HepG2 (cell line): ENCODE results near the gene RPL36AL. TPM values are rescaled to one million over a fixed set of nuclear protein-coding genes. Genes with fewer than 3 reads are reported as not detected.

ENCODE experiments used
- ARID4A ChIP-seq: sonication (generic); formaldehyde crosslinking; IDR thresholded peaks from 2 replicates; pipeline ENCODE4 v1.5.0; 2020; ENCODE audit warnings: mild to moderate bottlenecking, missing genetic modification reagents, borderline replicate concordance
- CREB1 ChIP-seq, 2 experiments: fragments of 450-650 bp in 1 of 2; IDR thresholded peaks; 2 replicates each; pipeline ENCODE4 v1.6.1; 2016 to 2017; ENCODE audit warnings: control low read depth in 1 of 2, mild to moderate bottlenecking in 1 of 2, missing compliant biosample characterization in 1 of 2, missing genetic modification characterization in 1 of 2
- MED1 ChIP-seq: sonication (generic); formaldehyde crosslinking; IDR thresholded peaks from 2 replicates; pipeline ENCODE4 v1.4.0; 2020; ENCODE audit warnings: missing genetic modification reagents
- NCOA5 ChIP-seq: sonication (generic); formaldehyde crosslinking; IDR thresholded peaks from 2 replicates; pipeline ENCODE4 v1.4.0; 2020; ENCODE audit warnings: missing genetic modification reagents
- SMARCE1 ChIP-seq: fragments of 450-650 bp; IDR thresholded peaks from 2 replicates; pipeline ENCODE4 v1.6.1; 2017; ENCODE audit warnings: borderline replicate concordance
- SRF ChIP-seq: IDR thresholded peaks from 2 replicates; pipeline ENCODE4 v1.6.1; 2011; ENCODE audit warnings: mild to moderate bottlenecking, low read depth, low read length, moderate library complexity
- ZBTB21 ChIP-seq: sonication (generic); formaldehyde crosslinking; IDR thresholded peaks from 2 replicates; pipeline ENCODE4 v1.4.0; 2020; ENCODE audit warnings: missing genetic modification reagents
- ZNF121 ChIP-seq: sonication (generic); formaldehyde crosslinking; IDR thresholded peaks from 2 replicates; pipeline ENCODE4 v1.5.0; 2020; ENCODE audit warnings: mild to moderate bottlenecking, missing genetic modification reagents
- polyA plus RNA-seq, 8 experiments: library from polyadenylated mRNA; depleted of rRNA in 3 of 8; stranded (reverse) in 7 of 8; unstranded in 1 of 8; fragments of >200 nt; fragmentation: Illumina TruSeq in 4 of 8; extraction: Trizol in 4 of 8; gene quantifications; 2 replicates each; pipeline versions ENCODE4 v1.2.1 to v1.2.3, GENCODE V29; 2011 to 2016; ENCODE audit warnings: low read depth in 4 of 8, missing spikeins in 1 of 8, mixed read lengths in 1 of 8; ENCODE audit not compliant: insufficient read depth in 1 of 8
- total RNA-seq, 5 experiments: library from RNA; depleted of rRNA; stranded (reverse); fragments of >200 nt; fragmentation: Illumina TruSeq; extraction: Trizol; gene quantifications; 2 replicates each; pipeline ENCODE4 v1.2.3, GENCODE V29; 2016; ENCODE audit warnings: low read depth in 1 of 5
- TF ChIP-seq, protein P1 (sequence below): sonication (generic); formaldehyde crosslinking; IDR thresholded peaks from 2 replicates; pipeline ENCODE4 v1.4.0; 2020; ENCODE audit warnings: missing genetic modification reagents
- TF ChIP-seq, protein P2 (sequence below): IDR thresholded peaks from 2 replicates; pipeline ENCODE4 v1.4.0; 2020; ENCODE audit warnings: mild to moderate bottlenecking, missing genetic modification reagents
- TF ChIP-seq, protein P3 (sequence below): sonication (generic); formaldehyde crosslinking; IDR thresholded peaks from 2 replicates; pipeline ENCODE4 v1.8.1; 2023; ENCODE audit warnings: missing genetic modification reagents, mild to moderate bottlenecking, borderline replicate concordance
- TF ChIP-seq, protein P4 (sequence below): sonication (generic); IDR thresholded peaks from 2 replicates; pipeline ENCODE4 v1.6.1; 2016; ENCODE audit warnings: low read depth, borderline replicate concordance

RPL36AL gene
- total and polyA plus RNA-seq, 2 of the 13 experiments (the other 11 are each of a cell fraction or from before 2014, with no cell fraction given), result 90.0 to 294 TPM

DNA sequence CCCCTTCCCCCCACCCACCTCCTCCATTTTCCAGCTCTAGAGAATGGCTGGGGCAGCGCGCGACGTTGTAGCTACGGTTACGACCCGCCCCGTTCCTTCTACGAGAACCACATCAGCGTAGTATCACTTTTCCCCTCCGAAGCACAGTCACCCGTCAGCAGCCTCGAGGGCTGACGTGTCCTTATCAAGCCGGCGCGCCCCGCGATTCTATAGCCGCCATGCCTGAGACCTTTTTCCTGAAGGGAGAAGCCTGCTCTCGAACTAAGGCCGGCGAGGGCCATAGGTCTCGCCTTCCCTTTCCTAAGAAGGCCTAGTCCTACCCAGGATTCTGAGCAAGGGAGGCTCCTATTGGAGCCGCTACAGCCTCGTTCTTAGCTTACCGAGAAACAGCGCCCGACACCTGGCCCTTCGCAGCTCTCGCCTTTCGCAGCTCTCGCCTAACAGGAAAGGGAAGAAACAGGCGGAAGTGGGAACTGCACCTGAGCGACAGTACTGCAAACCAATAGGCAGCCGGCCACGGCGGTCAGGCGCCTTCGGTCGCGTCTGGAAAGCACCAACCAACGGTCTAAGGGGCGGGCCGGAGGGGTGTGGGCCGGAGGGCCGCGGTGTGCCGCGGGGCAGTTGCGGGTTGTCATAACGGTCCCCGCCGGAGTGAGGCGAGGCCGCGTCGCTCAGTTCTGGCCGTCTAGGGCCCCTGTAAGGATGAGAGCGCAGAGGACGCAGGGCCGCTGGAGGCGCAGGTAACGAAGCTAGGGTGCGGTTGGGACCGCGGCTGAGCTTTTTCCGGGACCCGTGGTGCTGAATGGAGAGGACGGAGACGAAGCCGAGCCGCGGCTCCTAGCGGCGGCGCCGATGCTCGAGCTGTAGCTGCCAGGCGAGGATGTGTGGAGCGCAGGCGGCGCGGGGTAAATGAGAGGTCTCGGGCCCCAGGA, at the start of gene RPL36AL, which contains the start of gene MGAT2 (continued):
- TF ChIP-seq, protein P1, sequence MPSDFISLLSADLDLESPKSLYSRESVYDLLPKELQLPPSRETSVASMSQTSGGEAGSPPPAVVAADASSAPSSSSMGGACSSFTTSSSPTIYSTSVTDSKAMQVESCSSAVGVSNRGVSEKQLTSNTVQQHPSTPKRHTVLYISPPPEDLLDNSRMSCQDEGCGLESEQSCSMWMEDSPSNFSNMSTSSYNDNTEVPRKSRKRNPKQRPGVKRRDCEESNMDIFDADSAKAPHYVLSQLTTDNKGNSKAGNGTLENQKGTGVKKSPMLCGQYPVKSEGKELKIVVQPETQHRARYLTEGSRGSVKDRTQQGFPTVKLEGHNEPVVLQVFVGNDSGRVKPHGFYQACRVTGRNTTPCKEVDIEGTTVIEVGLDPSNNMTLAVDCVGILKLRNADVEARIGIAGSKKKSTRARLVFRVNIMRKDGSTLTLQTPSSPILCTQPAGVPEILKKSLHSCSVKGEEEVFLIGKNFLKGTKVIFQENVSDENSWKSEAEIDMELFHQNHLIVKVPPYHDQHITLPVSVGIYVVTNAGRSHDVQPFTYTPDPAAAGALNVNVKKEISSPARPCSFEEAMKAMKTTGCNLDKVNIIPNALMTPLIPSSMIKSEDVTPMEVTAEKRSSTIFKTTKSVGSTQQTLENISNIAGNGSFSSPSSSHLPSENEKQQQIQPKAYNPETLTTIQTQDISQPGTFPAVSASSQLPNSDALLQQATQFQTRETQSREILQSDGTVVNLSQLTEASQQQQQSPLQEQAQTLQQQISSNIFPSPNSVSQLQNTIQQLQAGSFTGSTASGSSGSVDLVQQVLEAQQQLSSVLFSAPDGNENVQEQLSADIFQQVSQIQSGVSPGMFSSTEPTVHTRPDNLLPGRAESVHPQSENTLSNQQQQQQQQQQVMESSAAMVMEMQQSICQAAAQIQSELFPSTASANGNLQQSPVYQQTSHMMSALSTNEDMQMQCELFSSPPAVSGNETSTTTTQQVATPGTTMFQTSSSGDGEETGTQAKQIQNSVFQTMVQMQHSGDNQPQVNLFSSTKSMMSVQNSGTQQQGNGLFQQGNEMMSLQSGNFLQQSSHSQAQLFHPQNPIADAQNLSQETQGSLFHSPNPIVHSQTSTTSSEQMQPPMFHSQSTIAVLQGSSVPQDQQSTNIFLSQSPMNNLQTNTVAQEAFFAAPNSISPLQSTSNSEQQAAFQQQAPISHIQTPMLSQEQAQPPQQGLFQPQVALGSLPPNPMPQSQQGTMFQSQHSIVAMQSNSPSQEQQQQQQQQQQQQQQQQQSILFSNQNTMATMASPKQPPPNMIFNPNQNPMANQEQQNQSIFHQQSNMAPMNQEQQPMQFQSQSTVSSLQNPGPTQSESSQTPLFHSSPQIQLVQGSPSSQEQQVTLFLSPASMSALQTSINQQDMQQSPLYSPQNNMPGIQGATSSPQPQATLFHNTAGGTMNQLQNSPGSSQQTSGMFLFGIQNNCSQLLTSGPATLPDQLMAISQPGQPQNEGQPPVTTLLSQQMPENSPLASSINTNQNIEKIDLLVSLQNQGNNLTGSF (CRISPR knock-in tag), result peak; percentile 24; the same call in 1 of the 2 replicates
- TF ChIP-seq CREB1 (IDR thresholded peaks at IDR 0.05) (peak; percentile 70), CREB1 (CRISPR knock-in tag; IDR thresholded peaks at IDR 0.05) (peak; percentile 78), ZNF121 (CRISPR knock-in tag) (no peak), SMARCE1 (no peak), ARID4A (CRISPR knock-in tag) (peak; percentile 87), ZBTB21 (no peak), SRF (peak; percentile 36; the same call in 1 of the 2 replicates), MED1 (CRISPR knock-in tag) (peak; percentile 72), NCOA5 (CRISPR knock-in tag) (no peak)
- TF ChIP-seq, protein P2, sequence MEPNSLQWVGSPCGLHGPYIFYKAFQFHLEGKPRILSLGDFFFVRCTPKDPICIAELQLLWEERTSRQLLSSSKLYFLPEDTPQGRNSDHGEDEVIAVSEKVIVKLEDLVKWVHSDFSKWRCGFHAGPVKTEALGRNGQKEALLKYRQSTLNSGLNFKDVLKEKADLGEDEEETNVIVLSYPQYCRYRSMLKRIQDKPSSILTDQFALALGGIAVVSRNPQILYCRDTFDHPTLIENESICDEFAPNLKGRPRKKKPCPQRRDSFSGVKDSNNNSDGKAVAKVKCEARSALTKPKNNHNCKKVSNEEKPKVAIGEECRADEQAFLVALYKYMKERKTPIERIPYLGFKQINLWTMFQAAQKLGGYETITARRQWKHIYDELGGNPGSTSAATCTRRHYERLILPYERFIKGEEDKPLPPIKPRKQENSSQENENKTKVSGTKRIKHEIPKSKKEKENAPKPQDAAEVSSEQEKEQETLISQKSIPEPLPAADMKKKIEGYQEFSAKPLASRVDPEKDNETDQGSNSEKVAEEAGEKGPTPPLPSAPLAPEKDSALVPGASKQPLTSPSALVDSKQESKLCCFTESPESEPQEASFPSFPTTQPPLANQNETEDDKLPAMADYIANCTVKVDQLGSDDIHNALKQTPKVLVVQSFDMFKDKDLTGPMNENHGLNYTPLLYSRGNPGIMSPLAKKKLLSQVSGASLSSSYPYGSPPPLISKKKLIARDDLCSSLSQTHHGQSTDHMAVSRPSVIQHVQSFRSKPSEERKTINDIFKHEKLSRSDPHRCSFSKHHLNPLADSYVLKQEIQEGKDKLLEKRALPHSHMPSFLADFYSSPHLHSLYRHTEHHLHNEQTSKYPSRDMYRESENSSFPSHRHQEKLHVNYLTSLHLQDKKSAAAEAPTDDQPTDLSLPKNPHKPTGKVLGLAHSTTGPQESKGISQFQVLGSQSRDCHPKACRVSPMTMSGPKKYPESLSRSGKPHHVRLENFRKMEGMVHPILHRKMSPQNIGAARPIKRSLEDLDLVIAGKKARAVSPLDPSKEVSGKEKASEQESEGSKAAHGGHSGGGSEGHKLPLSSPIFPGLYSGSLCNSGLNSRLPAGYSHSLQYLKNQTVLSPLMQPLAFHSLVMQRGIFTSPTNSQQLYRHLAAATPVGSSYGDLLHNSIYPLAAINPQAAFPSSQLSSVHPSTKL (CRISPR knock-in tag), result peak; percentile 50
- TF ChIP-seq, protein P3, sequence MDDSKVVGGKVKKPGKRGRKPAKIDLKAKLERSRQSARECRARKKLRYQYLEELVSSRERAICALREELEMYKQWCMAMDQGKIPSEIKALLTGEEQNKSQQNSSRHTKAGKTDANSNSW (CRISPR knock-in tag), result peak; percentile 66; the same call in 1 of the 2 replicates
- TF ChIP-seq, protein P4, sequence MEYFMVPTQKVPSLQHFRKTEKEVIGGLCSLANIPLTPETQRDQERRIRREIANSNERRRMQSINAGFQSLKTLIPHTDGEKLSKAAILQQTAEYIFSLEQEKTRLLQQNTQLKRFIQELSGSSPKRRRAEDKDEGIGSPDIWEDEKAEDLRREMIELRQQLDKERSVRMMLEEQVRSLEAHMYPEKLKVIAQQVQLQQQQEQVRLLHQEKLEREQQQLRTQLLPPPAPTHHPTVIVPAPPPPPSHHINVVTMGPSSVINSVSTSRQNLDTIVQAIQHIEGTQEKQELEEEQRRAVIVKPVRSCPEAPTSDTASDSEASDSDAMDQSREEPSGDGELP, result no peak
